SK-N-MC (cell line): Measurements from ENCODE around the gene DNAH12.
"Not testable (repeated sequence)": the region's sequence is repeated elsewhere in the genome, so short reads cannot be mapped to it uniquely, and the experiment has no call there.

Source experiments
- DNase-seq: peaks from one replicate; pipeline ENCODE4 v3.0.0-alpha.2; 2011; ENCODE audit warnings: low read depth, low spot score
- H3K27ac ChIP-seq: fragments of 200-600 bp; sonication (generic); 2 replicates; pipeline ENCODE4 v1.5.1; 2016; ENCODE audit warnings: mixed run types
- H3K36me3 ChIP-seq: fragments of 200-600 bp; sonication (generic); 2 replicates; pipeline ENCODE4 v1.6.1; 2017; ENCODE audit warnings: antibody characterized with exemption, low read length, mixed read lengths; ENCODE audit not compliant: insufficient read depth
- H3K4me3 ChIP-seq: fragments of 200-600 bp; sonication (generic); 2 replicates; pipeline ENCODE4 v1.5.1; 2016
- H3K9ac ChIP-seq: fragments of 200-600 bp; sonication (generic); 2 replicates; pipeline ENCODE4 v1.8.0; 2017; ENCODE audit warnings: mixed run types, mixed read lengths; ENCODE audit not compliant: insufficient read length
- H3K9me3 ChIP-seq: fragments of 200-600 bp; sonication (generic); 2 replicates; pipeline ENCODE4 v1.6.1; 2017; ENCODE audit warnings: low read depth, mild to moderate bottlenecking, antibody characterized with exemption, low read length, moderate library complexity, mixed read lengths
- EZH2 ChIP-seq: fragments of 200-600 bp; sonication (generic); IDR thresholded peaks from one replicate; pipeline ENCODE4 v1.6.1; 2017; ENCODE audit warnings: antibody characterized with exemption
- FOXP2 ChIP-seq: optimal IDR thresholded peaks from 2 replicates; pipeline ENCODE3; 2011; ENCODE audit warnings: mild to moderate bottlenecking, moderate library complexity; ENCODE audit not compliant: insufficient read depth; ENCODE audit errors: extremely low read length, control extremely low read depth
- POLR2AphosphoS5 ChIP-seq: IDR thresholded peaks from 2 replicates; pipeline ENCODE4 v1.6.1; 2012; ENCODE audit warnings: mild to moderate bottlenecking, low read depth, low read length, borderline replicate concordance

DNAH12 gene

GRCh38 chr3:57309769-57310360 lies 234.3 kb downstream of the DNAH12 start:
- DNase-seq: no peak
- Histone ChIP-seq H3K9ac (no peak overlapping the region), H3K4me3 (no peak overlapping the region), H3K27ac (no peak overlapping the region), H3K9me3 (no peaks in the 10 kb centered on the region), H3K36me3 (no peaks in the 10 kb centered on the region)
- TF ChIP-seq POLR2AphosphoS5: no peak
- TF ChIP-seq EZH2: no peak
- no peak for TF ChIP-seq FOXP2

GRCh38 chr3:57303520-57303919 lies 240.6 kb downstream of the DNAH12 start:
- not testable (repeated sequence) for H3K9ac ChIP-seq, H3K4me3 ChIP-seq, H3K9me3 ChIP-seq, DNase-seq, H3K36me3 ChIP-seq, H3K27ac ChIP-seq

GRCh38 chr3:57298041-57298440 lies 246.1 kb downstream of the DNAH12 start:
- no peak for TF ChIP-seq FOXP2
- no peak for TF ChIP-seq EZH2
- TF ChIP-seq POLR2AphosphoS5: no peak
- Histone ChIP-seq H3K9me3 (no peaks in the 10 kb centered on the region), H3K4me3 (no peak overlapping the region), H3K36me3 (no peaks in the 10 kb centered on the region), H3K27ac (no peak overlapping the region), H3K9ac (no peak overlapping the region)
- no peak for DNase-seq

DNA sequence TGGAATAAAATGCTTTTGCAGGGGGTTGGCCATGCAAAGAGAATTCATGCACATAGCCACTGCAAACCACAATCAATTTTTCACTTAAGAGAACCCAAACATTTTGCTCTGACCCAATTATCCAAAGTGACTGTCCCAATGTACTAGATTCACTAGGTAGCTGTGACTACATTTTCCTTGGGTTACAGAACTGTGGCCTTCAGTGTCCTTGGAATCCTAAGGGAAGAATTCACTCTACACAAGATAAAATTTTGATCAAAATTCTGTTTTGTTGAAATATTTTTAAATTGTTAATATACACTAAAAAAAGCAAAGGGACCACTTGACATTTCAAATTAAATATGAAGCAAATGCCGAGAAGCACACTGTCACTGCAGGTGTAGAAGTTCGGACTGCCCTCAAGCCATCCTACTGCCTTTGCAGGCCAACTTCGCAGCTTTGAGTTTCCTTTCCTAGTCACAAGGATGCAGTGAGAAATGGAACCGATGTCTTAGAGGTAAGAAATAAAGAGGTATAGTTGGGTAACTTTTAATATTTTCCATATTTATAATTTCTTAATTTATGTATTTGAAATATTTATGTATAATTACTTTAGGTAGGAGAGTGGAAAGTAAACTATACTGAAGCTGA lies 251.1 kb downstream of the DNAH12 start:
- Histone ChIP-seq H3K27ac (no peak overlapping the region), H3K9me3 (no peaks in the 10 kb centered on the region), H3K9ac (no peak overlapping the region), H3K4me3 (no peak overlapping the region), H3K36me3 (no peaks in the 10 kb centered on the region)
- TF ChIP-seq POLR2AphosphoS5 (no peak), EZH2 (no peak), FOXP2 (no peak)
- DNase-seq: no peak

GRCh38 chr3:57292159-57292896 lies 251.8 kb downstream of the DNAH12 start, which contains the start of gene ASB14:
Gene ASB14 (minus strand): TSS chr3:57292685. CDS start chr3:57292033, 652 bp downstream.
- no peak for TF ChIP-seq EZH2
- no peak within 1 kb of the TSS for H3K4me3 ChIP-seq
- no peaks in the 10 kb centered on the region for H3K9me3 ChIP-seq
- DNase-seq: no peak
- H3K9ac ChIP-seq: no peak within 1 kb of the TSS
- H3K27ac ChIP-seq: no peak within 1 kb of the TSS
- H3K36me3 ChIP-seq: no peaks in the 10 kb centered on the region

- no peaks in the 10 kb centered on the region for H3K9me3 ChIP-seq
- H3K27ac ChIP-seq: no peak overlapping the region
- H3K36me3 ChIP-seq: no peaks in the 10 kb centered on the region
- no peak overlapping the region for H3K9ac ChIP-seq
- TF ChIP-seq EZH2: no peak
- no peak for TF ChIP-seq FOXP2
- no peak for TF ChIP-seq POLR2AphosphoS5
- no peak overlapping the region for H3K4me3 ChIP-seq
- no peak for DNase-seq
Observed at GRCh38 chr3:57288403-57288802, 255.7 kb downstream of the DNAH12 start.

DNA sequence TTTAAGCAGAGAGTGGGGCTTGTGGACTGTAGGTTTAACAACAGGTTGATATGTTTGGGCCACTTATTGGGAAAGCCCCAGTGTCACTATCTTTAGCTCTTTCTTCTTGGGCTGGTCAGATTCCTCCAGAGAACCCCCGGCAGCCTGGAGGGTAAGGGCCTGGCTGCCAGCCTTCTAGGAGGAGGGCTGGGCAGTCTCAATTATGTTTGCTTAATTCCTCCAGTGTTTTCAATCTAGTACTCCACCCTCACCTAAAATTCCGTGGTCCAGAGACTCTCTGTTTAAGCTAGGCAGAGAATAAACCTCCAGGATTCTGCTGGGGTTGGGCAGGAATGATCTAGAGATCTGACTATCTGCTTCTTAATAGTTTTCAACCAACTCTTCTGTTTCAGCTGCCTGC lies 256.9 kb downstream of the DNAH12 start:
- TF ChIP-seq EZH2: no peak
- no peak for TF ChIP-seq POLR2AphosphoS5
- TF ChIP-seq FOXP2: no peak
- no peak overlapping the region for H3K4me3 ChIP-seq
- no peak overlapping the region for H3K9ac ChIP-seq
- no peaks in the 10 kb centered on the region for H3K36me3 ChIP-seq
- no peak for DNase-seq
- no peaks in the 10 kb centered on the region for H3K9me3 ChIP-seq
- no peak overlapping the region for H3K27ac ChIP-seq

- DNase-seq: no peak
- Histone ChIP-seq H3K4me3 (no peak overlapping the region), H3K9me3 (no peaks in the 10 kb centered on the region), H3K27ac (no peak overlapping the region), H3K36me3 (no peaks in the 10 kb centered on the region), H3K9ac (no peak overlapping the region)
- no peak for TF ChIP-seq POLR2AphosphoS5
- no peak for TF ChIP-seq EZH2
- no peak for TF ChIP-seq FOXP2
Observed at GRCh38 chr3:57283334-57283733, 260.8 kb downstream of the DNAH12 start.

DNA sequence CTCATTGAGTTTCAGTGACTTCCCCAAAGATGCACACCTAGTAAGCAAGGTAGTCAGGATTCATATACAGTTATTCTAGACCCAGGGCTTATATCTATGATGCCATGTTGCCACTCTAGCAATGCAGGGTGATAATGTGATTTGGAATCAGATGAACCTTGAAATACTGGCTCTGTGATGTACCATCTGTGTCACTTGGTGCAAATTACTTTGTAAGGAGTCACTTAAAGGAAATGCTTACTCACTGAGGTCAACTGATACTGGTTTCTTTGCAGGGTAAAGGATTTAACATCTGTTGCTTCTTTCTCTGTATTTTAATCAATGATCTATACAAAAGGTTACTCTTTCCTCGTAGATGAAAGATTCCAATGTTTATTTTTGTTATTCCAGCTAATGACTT lies 262.4 kb downstream of the DNAH12 start:
- H3K9ac ChIP-seq: no peak overlapping the region
- no peaks in the 10 kb centered on the region for H3K9me3 ChIP-seq
- H3K27ac ChIP-seq: no peak overlapping the region
- no peaks in the 10 kb centered on the region for H3K36me3 ChIP-seq
- DNase-seq: no peak
- TF ChIP-seq POLR2AphosphoS5: no peak
- TF ChIP-seq EZH2: no peak
- TF ChIP-seq FOXP2: no peak
- no peak overlapping the region for H3K4me3 ChIP-seq
